Effector memory CD4-positive, alpha-beta T cell (primary cell): ENCODE data around the gene PPCDC.

Source experiments
- DNase-seq, 3 donors: peaks; one replicate each; pipeline ENCODE4 v3.0.0-alpha.2; 2020
- H3K27ac ChIP-seq: 2 replicates; pipeline ENCODE4 v1.7.0; 2013; ENCODE audit warnings: mild to moderate bottlenecking, low read length, moderate library complexity; ENCODE audit not compliant: insufficient read depth, poor library complexity, severe bottlenecking
- H3K27me3 ChIP-seq: replicated peaks from 2 replicates; pipeline ENCODE4 v1.7.0; 2013; ENCODE audit warnings: mild to moderate bottlenecking, low read length; ENCODE audit not compliant: insufficient read depth, control insufficient read depth, poor library complexity, severe bottlenecking
- H3K36me3 ChIP-seq: 2 replicates; pipeline ENCODE4 v1.7.0; 2013; ENCODE audit warnings: mild to moderate bottlenecking, low read length, moderate library complexity; ENCODE audit not compliant: control insufficient read depth, insufficient read depth
- H3K4me1 ChIP-seq: 2 replicates; pipeline ENCODE4 v1.7.0; 2013; ENCODE audit warnings: low read length, mild to moderate bottlenecking; ENCODE audit not compliant: control insufficient read depth, insufficient read depth, poor library complexity, severe bottlenecking
- H3K4me3 ChIP-seq: 2 replicates; pipeline ENCODE4 v1.7.0; 2013; ENCODE audit warnings: low read length, low read depth, mild to moderate bottlenecking; ENCODE audit not compliant: insufficient read depth, poor library complexity, severe bottlenecking
- H3K9me3 ChIP-seq: 2 replicates; pipeline ENCODE4 v1.7.0; 2013; ENCODE audit warnings: mild to moderate bottlenecking, low read length, moderate library complexity; ENCODE audit not compliant: control insufficient read depth

The PPCDC gene

GRCh38 chr15:75042730-75043508 lies 19.5 kb downstream of the PPCDC start:
- H3K27ac ChIP-seq = no peak overlapping the region
- H3K4me1 ChIP-seq = peaks cover 16% of the 10 kb centered on the region
- no peaks in the 10 kb centered on the region for H3K27me3 ChIP-seq
- no peak overlapping the region for H3K4me3 ChIP-seq
- no peaks in the 10 kb centered on the region for H3K9me3 ChIP-seq
- peak in 2 of 3 donors; percentile 25 to 30 for DNase-seq
- no peaks in the 10 kb centered on the region for H3K36me3 ChIP-seq

- no peaks in the 10 kb centered on the region for H3K36me3 ChIP-seq
- no peak for DNase-seq
- no peaks in the 10 kb centered on the region for H3K27me3 ChIP-seq
- H3K4me1 ChIP-seq = peaks cover 16% of the 10 kb centered on the region
- H3K9me3 ChIP-seq = no peaks in the 10 kb centered on the region
- H3K4me3 ChIP-seq = no peak overlapping the region
- no peak overlapping the region for H3K27ac ChIP-seq
Observed at GRCh38 chr15:75043509-75044257, 20.3 kb downstream of the PPCDC start.

- no peaks in the 10 kb centered on the region for H3K27me3 ChIP-seq
- no peak overlapping the region for H3K4me3 ChIP-seq
- DNase-seq = no peak
- H3K27ac ChIP-seq = no peak overlapping the region
- peaks cover 16% of the 10 kb centered on the region for H3K4me1 ChIP-seq
- H3K36me3 ChIP-seq = no peaks in the 10 kb centered on the region
- no peaks in the 10 kb centered on the region for H3K9me3 ChIP-seq
Observed at GRCh38 chr15:75044258-75044878, 21.0 kb downstream of the PPCDC start.

- Histone ChIP-seq H3K27ac (no peak overlapping the region), H3K4me3 (no peak overlapping the region), H3K9me3 (no peaks in the 10 kb centered on the region), H3K36me3 (no peaks in the 10 kb centered on the region), H3K27me3 (no peaks in the 10 kb centered on the region), H3K4me1 (peaks cover 16% of the 10 kb centered on the region)
- no peak for DNase-seq
Observed at GRCh38 chr15:75045332-75046015, 22.1 kb downstream of the PPCDC start.

GRCh38 chr15:75048394-75048793 lies 25.0 kb downstream of the PPCDC start:
- peaks cover 10% of the 10 kb centered on the region for H3K4me1 ChIP-seq
- no peak overlapping the region for H3K4me3 ChIP-seq
- no peak overlapping the region for H3K27ac ChIP-seq

GRCh38 chr15:75049392-75049791 lies 26.0 kb downstream of the PPCDC start:
- no peaks in the 10 kb centered on the region for H3K27me3 ChIP-seq
- no peak overlapping the region for H3K4me3 ChIP-seq
- H3K4me1 ChIP-seq = peaks cover 8% of the 10 kb centered on the region
- no peaks in the 10 kb centered on the region for H3K36me3 ChIP-seq
- no peak overlapping the region for H3K27ac ChIP-seq
- DNase-seq = no peak
- H3K9me3 ChIP-seq = no peaks in the 10 kb centered on the region

More at GRCh38 chr15:75048394-75048793, 25.0 kb downstream of the PPCDC start:
- no peaks in the 10 kb centered on the region for H3K27me3 ChIP-seq
- H3K9me3 ChIP-seq = no peaks in the 10 kb centered on the region
- no peaks in the 10 kb centered on the region for H3K36me3 ChIP-seq
- DNase-seq = no peak

GRCh38 chr15:75050283-75050682 lies 26.9 kb downstream of the PPCDC start:
- Histone ChIP-seq H3K4me1 (peaks cover 8% of the 10 kb centered on the region), H3K27me3 (no peaks in the 10 kb centered on the region)

GRCh38 chr15:75051191-75051608 lies 27.8 kb downstream of the PPCDC start:
- no peak for DNase-seq
- no peaks in the 10 kb centered on the region for H3K36me3 ChIP-seq
- H3K4me1 ChIP-seq = peaks cover 8% of the 10 kb centered on the region
- H3K4me3 ChIP-seq = no peak overlapping the region
- no peaks in the 10 kb centered on the region for H3K27me3 ChIP-seq
- no peaks in the 10 kb centered on the region for H3K9me3 ChIP-seq
- no peak overlapping the region for H3K27ac ChIP-seq

More at GRCh38 chr15:75050283-75050682, 26.9 kb downstream of the PPCDC start:
- Histone ChIP-seq H3K36me3 (no peaks in the 10 kb centered on the region), H3K9me3 (no peaks in the 10 kb centered on the region), H3K4me3 (no peak overlapping the region), H3K27ac (no peak overlapping the region)
- DNase-seq = no peak

- H3K36me3 ChIP-seq = no peaks in the 10 kb centered on the region
- H3K9me3 ChIP-seq = no peaks in the 10 kb centered on the region
- no peak for DNase-seq
- H3K4me1 ChIP-seq = peaks cover 4% of the 10 kb centered on the region
- H3K4me3 ChIP-seq = no peak overlapping the region
- H3K27ac ChIP-seq = no peak overlapping the region
- H3K27me3 ChIP-seq = no peaks in the 10 kb centered on the region
Observed at GRCh38 chr15:75051711-75052110, 28.3 kb downstream of the PPCDC start.
